ENCODE results near the gene EREG.
"Not testable (repeated sequence)": the region's sequence is repeated elsewhere in the genome, so short reads cannot be mapped to it uniquely, and the experiment has no call there.

EREG gene

DNA sequence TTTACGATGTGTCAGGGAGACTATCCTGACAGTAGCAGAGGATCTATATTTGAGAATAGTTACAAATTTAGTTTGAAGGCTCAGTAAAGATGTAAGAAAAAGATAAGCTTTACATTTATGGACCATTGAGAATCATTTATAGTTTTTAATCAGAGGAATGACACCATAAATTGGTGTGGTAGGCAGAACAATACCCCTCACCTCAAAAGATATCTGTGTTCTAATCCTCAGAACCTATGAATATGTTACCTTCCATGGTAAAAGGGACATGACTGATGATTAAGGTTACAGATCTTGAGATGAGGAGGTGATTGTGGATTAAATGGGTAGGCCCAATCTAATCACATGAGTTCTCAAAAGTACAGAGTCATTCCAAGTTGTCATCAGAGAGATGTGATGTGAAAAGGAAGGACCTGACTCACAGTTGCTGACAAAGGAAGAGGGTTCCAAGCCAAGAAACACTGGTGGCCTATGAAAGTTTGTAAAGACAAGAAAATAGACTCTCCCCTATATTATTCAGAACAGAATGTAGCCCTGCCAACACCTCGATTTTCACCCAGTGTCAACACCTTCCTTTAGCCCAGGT, 27.0 kb downstream of the EREG start:
- no peak for DNase-seq

DNA sequence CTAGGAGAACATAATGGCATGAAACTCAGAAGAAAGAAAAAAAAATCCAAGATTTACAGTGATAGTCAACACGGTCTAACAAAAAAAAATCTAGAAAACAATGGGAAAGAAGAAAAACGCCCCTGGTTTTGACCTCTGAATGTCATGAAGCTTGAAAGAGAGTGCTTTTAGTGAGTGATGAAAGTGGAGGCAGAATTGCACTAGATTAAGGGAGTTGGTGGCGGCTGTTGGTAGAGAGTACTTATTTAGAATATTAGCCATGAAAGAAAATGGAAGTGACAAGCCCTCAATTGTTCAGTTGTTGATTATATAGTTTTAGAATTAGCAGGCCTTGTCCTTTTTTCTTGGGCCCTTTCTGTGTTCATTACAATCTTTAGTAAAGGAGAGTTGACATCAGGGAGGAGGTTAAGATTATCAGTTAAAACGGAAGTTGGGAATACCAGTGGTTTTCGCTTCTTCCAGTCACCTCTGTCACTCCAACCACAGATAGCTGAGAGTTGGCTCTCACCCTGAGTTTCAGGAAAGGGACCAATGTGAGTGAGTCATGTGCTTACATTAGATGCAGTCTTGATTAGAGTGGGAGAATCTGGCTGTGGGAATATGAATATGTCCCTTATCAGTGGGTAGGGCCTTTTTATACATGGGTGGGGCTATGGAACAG, 29.7 kb downstream of the EREG start:
- DNase-seq = no peak

DNA sequence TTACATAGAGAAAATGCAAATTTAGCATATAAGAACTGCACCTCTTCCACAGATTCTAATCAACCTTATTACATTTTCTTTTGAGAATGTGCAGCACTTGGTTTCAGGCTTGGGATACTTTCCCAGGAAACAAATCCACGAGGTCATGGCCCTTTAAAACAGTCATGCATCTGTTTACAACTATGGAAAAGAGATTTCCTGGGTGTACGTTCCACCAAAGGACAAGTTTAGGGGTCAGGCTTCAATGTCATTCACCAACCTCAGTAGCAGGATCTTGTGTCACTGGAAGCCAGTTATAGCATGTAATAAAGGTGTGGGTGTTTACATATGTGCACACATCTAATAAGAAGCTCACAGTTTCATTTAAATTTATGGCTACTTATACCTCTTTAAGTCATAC, 30.7 kb downstream of the EREG start:
- DNase-seq = no peak

DNA sequence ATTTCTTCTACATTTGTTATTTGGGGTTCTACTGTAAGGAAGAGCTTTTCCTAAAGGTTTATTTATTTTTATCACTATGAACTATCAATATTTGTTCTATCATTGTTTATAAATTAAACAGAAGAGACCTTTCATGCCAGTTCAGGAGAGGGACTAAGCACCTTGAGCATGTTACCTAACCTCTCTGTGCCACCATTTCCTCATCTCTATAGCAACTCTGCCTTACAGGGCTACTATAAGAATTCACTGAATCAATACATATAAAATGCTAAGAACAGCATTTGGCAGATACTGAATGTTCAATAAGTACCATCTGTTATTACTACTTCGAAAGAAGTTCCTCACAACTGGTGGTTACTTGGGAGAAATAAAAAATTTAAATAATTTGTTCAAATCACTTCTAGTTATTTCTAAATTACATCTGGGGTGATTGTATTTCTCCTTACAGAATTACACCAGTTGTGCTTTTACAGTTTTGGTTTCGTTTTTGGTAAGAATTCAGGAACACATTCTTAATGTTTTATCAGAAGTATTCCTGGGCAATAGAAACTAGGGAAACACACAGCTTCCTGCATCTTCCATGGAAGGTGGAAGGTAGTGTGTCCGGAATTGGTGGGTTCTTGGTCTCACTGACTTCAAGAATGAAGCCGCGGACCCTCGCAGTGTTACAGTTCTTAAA, 32.9 kb downstream of the EREG start:
- no peak for DNase-seq

DNA sequence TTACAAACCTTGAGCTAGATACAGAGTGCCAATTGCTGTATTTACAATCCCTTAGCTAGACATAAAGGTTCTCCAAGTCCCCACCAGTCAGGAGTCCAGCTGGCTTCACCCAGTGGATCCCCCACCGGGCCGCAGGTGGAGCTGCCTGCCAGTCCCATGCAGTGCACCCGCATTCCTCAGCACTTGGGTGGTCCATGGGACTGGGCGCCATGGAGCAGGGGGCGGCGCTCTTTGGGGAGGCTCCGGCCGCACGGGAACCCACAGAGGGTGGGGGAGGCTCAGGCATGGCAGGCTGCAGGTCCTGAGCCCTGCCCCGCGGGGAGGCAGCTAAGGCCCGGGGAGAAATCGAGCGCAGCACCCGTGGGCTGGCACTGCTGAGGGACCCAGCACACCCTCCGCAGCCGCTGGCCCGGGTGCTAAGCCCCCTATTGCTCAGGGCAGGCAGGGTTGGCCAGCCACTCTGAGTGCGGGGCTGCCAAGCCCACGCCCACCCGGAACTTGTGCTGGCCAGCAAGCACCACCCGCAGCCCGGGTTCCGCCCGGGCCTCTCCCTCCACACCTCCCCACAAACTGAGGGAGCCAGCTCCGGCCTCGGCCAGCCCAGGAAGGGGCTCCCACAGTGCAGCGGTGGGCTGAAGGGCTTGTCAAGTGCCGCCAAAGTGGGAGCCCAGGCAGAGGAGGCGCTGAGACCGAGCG, 34.1 kb downstream of the EREG start:
- not testable (repeated sequence) for DNase-seq

DNA sequence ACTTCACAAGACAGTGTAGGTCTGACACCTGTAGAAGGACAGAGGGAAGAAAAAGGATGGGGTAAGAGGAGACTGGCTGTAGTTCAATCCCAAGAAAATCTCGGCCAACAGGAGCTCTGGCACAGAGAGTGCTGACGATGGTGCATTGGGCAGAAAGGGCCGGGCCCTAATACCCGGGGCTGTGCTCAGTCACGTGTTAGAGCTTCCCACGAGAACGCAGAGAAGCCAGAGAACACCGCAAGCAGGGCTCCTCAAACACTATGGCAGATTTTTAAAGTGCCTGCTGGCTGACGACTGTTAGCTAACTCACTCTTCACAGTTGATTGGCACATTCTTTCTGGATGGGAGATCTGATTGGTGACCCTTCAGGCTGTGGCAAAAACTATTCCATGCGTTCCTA, 35.5 kb downstream of the EREG start:
- no peak for DNase-seq

DNA sequence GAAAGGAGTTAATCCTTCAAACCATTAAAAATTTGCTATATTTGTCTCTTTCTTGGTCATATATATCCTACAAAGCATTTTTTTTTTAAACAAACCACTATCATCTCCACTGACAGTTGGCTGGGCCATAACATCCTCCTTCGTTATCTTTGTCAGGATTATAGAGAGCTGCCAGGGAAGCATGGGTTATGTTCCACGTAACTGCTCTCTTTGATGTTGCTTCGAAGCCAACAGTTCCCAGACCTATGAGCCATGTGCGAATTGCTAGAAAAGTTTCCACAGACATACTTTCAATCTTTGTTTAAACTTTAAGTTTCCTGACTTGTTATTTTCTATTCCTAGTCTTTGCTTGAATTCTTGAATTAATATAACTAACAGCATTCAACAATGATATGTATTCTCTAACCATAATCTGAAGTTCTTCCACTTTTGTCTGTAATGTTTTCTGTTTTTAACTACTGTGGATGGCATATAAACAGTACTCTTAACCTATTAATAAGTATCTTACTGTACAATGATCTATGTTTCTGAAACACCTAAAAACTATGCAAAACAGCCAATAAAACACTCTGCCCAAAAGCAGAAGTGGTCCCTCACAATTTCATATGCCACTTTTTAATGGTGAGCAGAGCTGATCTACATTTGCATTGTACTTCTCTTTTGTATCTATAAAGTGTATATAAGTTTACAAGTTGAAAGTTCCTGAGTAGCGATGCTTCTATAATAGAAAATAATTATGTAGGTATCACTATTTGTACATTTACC, 37.9 kb downstream of the EREG start:
- DNase-seq = no peak

DNA sequence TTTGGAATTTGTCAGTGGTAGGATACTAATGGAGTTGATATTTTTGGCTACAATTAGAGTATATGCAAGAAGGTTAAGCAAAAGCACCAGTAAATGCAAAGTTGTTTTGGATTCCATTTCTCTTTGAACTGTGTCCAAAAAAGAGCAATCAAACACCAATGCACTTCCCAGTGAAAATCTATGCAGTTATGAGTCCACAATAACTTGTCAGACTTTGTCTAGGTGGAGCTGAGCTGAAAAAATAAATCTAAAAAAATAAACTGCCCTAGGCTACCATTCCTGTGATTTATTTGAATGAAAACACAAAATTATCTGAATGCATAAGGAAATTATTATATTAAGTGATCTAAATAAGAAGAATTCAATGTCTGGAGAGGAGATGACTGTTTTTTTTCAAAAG, 42.9 kb downstream of the EREG start:
- DNase-seq = no peak

DNA sequence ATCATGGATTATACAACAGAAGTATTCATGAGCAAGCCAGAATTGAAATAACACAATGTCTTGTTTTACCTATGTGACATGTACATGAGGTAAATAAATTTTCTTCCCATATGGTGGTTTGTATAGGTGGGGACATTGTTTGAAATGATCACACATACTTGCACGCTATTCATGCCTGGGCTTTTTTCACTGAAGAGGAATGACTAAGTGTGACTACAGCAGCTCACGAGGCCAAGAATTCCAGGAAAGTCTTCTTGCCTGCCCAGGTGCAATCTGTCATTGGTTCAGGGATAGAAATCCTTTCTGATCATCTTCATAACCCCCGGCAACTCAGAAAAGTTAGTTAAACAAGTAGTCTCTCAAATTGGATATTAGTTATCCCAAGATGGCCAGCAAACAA, 43.7 kb downstream of the EREG start:
- no peak for DNase-seq

DNA sequence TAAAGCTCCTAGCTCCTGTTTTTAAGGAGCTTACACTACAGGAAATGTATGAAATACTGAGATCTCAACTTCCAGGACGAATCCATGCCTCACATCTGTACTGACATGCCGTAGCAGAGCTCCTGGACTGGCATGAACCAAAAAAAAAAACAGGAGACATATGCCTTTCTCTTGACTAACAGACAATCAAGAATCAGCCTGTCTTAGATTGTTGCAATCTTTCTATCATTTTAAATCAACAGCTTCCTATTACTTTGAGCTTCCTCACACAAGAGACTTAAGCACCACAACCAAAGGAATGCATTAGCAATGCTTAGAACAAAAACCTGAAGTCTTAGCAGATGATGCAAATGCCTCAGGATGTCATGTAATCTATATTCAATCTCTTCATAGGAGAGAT, 45.3 kb downstream of the EREG start:
- no peak for DNase-seq

DNA sequence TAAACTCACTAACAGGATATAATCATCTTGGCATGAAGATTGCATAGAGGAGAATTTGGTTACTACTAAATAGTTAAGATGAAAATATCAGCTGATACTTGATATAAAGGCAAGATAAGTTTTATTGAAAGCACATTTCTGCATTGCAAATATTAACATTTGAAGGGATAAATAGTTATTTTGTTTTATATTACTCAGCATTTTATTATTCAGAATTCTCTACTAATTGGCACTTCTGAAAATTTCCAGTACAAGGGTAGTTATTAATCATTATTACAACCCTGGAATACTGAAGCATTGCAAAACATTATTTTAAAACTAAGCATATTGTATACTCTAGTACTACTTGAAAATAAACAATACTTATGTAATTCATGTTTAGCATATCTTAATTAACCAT, 47.3 kb downstream of the EREG start:
- no peak for DNase-seq

DNA sequence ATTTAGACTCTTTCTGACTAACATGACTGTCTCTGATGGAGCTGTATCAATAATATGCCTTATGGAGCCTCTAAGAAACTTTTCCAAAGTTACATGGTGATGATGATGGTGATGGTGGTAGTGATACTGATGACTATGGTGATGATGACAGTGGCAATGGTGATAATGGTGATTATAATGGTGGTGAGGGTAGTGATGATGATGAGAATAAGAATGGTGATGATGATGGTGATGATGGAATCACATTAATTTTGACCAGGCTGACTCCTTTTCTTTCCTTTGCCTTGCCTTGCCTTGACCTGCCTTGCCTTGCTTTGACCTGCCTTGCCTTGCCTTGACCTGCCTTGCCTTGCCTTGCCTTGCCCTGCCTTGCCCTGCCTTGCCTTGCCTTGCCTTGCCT, 48.3 kb downstream of the EREG start:
- no peak for DNase-seq

DNA sequence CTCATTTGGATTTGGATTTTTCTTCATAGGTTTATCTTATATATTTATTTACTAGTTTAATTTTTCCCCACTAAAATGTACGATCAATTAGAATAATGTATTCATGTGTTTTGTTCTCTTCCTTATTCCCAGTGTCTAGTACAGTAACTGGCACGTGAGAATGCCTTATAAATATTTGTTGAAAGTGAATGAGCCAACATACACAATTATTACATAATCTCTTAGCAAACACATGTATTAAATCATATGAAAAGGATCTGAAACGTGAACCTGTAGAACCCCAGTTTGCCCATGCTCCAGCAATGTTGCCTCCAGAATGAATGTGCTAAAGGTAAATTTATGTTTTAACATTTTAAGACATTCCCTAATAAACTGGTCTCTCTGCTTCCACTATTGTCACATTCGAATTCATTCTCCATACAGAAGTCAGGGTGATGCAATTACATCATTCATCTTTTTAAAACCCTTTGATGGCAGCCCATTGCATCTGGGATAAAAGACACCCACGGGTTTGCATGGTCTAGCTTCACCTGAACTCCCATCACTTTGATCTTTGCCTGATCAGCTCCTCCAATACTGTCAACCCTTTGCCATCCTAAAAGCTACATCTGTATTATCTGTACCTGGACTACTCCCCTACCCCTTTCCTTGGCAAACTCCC, 49.3 kb downstream of the EREG start:
- no peak for DNase-seq

DNA sequence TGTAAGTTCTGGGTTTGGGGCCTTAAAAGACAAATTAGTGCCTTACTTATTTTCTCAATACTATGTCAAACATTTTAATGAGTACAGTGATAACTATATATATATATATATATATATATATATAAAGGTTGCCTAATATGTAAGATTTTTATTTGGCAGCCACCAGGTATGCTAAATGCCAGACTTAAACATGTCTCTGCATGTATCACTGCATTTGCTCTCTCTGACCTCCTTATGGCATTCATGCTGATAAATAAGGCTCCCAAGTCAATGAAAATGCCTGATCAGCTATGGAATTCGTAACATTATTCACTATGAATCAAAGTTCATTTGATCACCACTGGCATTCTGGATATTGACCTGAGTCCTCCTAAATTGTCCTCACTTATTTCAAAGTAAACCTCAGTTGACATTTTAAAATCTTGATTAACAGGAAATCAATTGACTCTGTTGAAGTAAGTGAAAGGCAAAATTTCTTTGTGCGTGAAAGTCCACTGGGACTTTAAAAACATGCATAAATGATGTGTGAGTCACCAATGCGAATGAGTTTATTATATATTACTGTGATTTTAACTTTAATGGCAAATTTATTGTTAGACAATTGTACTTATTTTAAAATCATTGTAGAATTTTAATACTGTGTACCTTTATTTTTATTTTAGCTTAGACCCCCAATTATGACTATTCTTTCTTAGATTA, 50.8 kb downstream of the EREG start:
- no peak for DNase-seq

DNA sequence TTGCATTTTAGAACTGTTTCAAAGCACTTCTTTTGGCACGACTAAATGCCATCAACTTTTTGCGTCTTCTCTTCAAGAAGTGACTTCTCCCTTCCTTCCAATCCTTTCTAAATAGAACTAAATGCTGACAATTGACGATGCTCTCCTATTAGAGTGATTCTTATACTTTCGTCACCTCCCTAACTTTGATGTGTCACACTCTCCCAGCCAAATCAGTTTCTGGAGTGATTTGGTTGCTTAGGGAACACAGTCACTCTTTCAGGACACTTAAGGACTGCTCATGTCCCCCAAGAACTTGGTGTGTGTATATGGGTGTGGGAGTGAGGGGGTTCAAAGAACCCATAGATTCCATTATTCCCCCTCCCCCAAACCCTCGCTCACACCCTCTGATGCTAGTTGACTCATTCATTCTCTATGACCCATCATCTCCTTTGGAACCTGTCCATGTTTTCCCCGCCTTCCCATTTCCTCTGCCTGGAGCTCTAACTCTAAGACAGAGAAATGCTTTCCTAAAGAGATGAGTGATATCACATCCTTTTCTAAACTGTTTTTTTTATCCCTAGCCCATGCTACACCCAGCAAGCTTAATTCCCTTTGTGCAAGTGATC, 53.2 kb downstream of the EREG start:
- DNase-seq = no peak

DNA sequence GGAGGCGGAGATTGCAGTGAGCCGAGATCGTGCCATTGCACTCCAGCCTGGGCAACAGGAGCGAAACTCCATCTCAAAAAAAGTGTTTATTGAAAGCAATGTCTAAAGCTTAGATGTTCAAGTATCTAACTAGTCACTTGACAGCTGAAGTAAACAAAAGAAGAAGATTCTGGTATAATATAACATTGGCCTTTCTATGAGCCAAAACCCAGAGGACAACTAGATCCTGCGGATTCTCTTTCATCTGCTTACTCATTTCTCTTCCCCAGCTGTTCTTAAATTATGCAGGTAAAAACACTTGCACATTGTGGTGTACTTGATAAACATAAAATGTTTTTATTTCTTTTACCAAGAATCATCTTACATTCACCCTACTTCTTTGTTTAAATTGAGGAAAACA, 55.9 kb downstream of the EREG start:
- DNase-seq = no peak

DNA sequence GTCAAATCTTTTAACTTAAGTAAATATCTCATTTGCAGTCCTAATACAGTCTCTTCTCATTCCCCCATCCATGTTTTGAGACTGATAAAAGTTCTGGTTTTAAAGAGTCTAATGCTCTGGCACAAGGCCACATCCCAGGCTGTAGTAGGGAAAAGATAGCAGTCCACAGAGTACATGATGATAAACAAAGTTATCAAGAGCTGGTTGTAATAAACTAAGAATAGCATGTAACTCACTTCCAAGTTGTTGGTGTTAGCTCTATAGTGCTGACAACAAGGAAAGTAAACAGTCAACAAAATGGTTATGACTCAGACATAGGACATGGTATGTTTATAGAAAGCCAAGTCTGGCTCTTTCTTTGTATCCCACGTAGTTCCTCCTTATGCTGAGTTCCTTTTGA, 58.2 kb downstream of the EREG start:
- no peak for DNase-seq

DNA sequence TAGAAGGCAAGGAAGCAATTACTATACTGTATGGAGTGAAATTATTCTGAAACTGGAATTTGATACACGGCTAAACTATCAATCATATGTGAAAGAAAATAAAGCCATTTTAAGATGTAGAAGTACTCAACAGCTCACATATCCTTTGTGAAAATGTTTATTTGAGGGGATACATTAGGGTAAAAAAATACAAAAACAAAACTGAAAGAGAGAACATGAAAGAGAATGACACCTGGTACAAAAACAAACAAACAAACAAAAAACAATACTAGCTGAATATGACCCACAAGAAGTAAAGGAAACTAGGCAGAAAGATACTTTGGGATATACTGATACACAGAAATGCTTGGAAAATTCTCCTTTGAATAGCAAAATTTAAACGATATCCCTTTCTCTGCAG, 59.2 kb downstream of the EREG start:
- DNase-seq = no peak

DNA sequence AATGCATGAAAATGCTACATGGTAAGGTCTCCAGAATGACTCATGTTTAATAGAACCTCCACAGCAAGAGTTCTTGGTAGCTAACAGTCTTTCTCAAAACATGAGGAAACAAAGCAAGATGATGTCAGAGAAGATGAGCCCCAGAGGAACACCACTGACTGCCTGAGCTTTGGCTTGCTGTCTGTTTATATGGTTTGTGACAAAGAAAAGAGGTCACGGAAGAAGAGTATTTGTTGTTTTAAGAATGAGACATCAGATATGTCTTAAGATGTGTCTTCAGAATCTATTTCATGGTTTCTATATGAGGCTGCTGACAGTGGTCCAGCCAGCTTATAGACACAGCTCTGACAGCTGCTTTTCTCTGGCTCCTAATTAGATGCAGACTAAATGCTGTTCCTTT, 61.2 kb downstream of the EREG start:
- DNase-seq = no peak

DNA sequence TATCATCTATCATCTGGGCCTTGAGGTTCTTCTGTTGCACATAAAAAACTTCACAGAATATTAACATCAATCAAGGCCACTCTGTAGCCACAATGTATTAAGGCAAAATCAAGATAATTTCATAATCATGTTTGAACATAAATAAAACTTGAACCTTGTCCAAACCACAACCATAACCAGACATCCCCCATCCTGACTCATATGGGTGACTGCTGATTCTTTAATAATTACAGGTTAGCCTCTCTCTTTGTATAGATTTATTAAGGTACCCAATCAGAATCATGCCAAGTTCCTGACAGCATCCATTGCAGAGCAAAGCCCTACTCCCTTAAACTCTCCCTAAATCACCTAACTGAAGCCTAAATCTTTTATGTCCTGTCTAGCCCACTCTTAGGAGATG, 63.3 kb downstream of the EREG start:
- DNase-seq = no peak

DNA sequence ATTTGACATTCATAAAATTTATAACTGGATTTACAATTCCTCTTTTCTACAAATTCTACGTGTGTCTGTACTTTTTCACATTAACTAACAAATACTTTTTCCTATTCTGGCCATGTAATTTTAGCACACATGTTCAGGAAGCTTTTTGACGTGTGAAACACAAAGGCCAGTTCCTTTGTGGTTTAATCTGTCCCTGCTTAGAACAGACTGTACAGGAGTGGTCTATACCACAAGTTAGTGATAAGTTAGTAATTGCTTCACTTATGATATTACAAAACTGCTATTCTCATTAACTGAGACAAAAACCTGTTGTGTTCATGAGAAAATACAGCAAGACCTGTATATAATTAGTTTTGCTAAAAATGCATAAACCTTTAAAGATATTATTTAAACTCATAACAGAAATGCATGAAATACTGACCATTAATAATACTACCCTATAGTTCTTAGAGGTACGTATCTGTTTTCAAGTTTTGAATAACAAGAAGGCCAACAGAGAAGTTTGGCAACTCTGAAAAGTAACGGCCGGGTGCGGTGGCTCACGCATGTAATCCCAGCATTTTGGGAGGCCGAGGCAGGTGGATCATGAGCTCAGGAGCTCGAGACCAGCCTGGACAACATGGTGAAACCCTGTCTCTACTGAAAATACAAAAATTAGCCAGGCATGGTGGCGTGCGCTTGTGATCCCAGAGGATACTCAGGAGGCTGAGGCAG, 66.3 kb downstream of the EREG start:
- DNase-seq = no peak
